Globus pallidus (tissue), 1 donor: ENCODE results near the gene COPS3.
A peak's percentile ranks its signal among the peaks of the same experiment; 100 is the strongest.

Experiments
- DNase-seq: peaks from one replicate; pipeline ENCODE4 v3.0.0-alpha.2; 2015; ENCODE audit warnings: low spot score

COPS3 gene

DNA sequence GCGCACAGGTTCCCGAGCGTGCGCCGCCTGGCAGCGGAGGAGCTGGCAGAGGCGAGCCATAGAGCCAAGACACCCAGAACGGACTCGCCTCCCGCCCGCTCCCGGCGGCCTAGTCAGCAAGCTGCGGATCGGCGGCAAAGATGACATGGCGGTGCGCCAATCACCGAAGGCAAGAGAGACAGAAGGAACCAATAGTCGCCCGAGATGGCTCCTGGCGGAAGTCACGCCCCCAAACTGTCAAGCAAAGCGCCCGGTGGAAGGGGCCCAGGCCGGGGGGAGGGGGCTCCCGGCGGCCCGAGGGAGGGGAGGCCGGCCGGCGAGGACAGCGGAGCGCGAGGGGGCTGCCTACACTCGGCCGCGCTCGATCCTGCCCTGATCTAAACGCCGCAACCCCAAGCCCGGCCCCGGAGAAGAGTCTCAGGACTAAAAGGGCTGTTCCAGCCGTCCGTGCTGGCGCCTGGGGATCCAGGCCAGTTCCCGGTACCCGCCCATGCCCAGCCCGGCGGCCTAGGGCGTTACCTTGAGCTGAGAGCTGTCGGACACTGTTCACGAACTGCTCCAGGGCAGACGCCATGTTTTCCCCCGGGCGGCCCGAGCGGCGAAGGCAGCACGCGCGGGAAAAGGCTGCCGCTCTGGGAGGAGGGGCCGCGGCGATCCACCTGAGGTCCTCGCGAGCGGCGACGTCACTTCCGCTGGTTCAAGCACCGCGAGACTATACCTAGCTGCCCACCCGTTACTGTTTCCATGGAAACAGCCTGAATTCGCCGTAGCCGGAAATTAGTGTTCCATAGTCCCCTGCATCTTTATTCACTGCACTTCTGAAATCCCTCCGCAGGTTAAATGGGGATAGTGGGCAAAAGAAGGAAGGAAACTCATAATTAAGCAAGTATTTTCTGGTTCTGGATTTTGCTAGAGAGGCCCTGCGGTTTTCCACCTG, at the start of gene COPS3:
COPS3 (minus strand) TSS at position 634 of the 937 bp plus-strand sequence; CDS start at position 574, 60 bp downstream.
- peak; percentile 99 for DNase-seq

DNA sequence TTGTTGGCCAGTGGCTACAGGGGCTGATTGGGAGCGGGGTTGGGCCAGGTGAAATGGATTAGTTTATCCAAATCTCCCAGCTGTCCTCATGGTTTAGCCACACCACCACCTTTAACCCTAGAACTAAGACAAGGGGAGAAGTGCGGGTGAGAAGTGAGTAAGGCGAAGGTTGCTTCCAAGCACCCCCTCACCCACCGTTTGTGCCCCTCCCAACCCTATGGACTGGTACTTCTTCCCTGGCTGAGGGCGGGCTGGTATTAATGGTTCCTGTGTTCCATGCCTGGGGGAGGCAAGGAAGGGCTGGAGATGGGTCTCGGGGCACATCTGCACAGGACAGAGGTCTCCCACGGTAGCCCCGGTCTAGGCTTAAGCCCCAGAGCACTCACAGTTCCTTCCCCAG, 47.2 kb upstream of the COPS3 start:
- no peak for DNase-seq

DNA sequence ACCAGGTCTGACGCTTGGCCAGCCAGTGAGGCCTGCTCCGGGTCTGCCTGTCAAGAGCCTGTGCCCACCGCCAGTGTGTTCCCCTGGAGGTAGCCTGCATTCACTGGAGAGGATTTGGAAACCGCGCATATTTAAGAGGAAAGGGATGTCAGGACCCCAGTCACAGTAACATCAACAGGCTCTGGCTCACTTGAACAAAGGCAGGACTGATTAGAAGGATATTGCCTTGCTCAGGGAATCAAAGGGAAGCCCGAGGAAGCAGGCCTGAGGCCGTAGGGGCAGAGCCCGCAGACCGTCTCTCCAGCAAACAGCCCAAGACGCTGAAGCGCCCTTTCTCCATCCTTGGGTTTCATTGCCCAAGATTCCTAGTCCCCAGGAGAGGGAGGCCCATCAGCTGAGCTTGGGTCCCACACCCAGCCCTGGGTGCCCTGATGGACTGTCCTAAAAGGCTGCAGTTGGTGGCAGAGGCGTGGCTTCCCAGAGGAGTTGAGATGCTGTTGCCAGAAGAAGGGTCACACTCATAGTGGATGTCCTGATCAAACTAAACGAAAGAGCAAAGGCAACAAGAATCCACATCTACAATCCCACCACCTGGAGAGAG, 45.3 kb upstream of the COPS3 start:
- no peak for DNase-seq

DNA sequence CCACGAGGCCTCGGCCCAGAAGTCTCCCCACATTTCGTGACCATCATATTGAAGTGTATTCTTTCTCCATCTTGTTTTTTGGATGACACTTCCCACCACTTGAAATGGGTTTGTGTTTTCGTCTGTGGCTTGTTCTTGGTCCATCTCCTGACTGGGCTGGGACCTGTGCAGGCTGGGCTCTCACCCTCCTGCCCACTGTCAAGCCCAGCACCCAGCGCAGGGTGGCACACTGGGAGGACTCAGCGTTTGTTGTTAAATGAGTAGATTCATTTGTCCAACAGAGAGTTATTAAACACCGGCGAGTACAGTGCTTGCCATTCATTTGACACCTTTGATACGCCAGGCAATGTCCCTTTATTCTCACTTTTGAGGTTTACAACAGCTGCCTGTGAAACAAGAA, 44.8 kb upstream of the COPS3 start:
- no peak for DNase-seq

DNA sequence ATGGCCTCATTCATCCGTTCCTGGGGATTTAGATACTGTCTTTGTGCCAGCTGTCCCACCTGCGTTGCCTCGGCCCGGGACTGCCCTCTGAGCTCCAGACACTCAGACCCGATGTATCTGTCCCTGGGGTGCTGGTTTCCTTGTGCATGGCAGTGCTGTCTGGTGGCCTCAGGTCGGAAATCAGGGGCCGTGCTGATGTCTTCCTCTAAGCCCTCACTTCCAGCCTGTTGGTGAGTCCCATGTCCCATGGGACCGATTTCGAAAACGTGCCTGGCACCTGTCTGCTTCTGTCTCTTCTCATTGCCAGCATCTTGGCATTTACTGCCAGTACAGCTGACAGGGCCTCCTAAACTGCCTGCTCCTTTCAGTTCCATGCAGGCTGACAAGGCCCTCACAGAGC, 44.2 kb upstream of the COPS3 start:
- DNase-seq, result no peak

DNA sequence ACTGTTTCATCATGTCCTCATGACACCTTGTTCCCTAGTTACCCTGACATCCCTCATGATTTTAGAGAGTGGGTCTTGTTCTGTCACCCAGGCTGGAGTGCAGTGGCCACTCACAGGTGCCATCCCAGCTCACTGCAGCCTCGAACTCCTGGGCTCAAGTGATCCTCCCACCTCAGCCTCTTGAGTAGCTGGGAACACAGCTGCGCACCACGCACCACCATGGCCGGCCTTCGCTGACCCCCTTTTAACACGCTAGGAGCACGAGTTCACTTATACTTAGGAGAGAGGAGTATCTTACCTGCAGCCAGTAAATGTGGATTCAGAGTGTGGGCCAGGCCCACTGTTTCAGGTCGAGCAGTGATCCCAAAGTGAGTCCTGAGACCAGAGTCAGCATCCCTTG, 43.6 kb upstream of the COPS3 start:
- no peak for DNase-seq

DNA sequence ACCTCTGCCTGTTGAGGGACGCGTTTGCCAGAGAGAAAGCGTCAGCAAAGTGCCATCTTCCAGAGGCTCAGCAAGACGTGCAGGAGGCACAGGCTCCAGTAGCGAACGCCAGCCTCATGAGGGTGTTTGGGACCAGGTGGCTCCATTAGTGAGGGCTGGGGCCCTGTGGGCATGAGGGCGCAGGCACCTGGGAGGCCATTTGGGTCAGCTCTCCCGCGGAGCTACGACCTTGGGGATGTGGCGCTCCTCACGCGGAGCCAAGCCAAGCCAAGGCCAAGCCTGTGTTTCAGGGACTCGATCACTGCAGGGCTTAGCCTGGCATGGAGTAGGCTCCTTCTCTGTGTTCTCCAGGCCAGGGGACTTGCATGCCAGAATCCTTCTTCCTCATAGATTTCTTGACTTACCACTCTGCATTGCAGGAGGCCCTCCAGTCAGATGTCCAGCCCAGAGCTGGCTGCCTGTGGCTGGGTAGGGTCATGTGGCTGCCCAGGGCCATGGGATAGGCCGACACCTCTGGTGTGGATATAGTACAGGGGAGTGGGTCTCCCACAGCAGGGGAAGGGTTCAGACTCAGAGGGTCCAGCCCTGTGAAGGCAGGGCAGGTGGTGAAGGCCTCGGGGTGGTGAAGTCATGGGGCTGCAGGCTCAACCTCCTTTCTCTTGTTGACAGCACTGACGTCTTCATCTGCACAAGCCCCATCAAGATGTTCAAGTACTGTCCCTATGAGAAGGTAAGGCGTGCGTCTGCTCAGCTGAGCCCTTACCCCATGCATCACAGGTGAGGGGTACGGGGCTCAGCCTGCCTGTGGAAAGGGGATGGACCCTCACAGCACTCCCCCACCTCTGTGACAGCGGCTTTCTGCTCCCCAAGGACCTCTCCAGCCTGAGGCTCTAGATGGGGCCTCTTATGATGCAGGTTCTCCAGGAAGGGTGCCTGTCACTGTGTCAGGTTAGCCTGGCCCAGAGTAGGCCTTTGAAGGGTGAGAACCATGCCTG, 41.8 kb upstream of the COPS3 start:
- no peak for DNase-seq

DNA sequence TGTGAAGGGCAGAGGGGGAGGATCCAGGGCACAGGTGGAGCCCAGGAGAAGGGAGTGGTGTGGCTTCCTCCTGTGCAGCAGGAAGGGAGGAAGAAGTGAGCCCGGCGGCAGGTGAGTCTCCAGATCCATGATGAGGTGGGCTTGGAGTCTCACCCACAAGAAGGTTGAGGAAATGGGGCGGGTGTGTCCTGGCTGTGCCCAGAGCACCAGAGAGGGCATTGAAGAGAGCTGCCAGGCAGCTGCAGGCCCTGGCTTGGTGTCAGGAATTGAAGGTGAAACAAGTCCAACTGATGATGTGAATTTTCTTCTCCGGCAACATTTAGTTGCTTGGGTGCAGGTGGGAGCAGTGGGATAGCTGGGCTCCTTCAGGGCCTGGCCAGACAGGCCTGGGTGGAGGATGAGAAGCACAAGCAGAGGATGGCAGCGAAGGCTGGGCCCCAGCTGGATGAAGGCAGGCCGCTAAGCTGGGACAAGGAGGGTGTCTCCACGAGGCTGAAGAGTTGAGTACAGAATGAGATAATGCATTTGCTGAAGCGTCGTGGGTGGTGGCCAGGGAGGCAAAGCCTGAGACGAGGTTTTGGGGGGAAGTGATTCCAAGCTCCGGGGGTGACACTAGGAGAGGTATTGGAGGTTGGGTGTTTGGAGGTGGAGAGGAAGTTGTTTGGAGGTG, 40.4 kb upstream of the COPS3 start:
- no peak for DNase-seq

DNA sequence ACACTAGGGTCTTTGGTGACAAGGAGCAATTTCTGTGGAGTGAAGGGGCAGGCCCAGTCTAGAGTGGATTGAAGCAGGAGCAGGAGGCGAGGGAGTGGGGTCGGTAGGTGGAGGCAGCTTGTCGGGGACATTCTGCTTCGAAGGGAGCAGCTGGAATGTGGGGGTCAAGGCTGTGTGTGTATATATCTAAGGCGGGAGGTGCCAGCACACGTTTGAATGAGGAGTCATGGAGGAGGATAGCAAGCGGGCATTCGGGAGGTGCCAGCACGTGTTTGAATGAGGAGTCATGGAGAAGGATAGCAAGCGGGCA, 39.8 kb upstream of the COPS3 start:
- DNase-seq, result no peak

DNA sequence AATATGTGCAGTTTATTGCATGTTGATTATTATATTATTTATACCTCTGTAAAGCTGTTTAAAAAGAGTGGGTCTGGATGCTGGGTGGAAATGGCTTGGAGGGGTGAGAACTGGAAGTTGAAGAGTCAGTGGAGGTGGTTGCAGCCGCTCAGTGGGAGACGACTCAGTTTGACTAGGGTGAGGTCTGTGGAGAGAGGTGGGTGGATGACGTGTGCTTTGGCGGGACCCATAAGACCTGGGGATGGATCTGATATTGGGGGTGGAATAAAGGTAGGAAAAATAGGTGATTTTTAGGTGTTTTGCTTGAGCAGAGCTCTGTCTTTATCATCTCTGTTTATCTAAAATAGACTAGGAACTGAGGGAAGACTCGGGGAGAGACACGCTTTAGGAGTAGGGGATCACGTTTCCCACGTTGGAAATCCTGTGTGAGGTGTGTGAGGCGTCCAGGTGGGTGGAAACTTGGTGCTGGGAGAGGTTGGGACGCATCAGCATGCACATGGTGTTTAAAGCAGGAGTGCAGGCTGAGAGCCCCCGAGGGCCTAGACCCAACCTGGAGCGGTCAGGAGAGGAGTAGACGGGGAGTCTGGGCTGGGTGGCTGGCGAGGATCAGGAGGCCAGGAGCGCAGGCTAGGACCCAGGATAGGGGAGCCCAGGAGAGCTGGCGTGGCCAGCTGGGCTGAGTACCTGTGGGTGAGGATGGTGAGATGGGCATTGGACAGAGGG, 39.3 kb upstream of the COPS3 start:
- no peak for DNase-seq

DNA sequence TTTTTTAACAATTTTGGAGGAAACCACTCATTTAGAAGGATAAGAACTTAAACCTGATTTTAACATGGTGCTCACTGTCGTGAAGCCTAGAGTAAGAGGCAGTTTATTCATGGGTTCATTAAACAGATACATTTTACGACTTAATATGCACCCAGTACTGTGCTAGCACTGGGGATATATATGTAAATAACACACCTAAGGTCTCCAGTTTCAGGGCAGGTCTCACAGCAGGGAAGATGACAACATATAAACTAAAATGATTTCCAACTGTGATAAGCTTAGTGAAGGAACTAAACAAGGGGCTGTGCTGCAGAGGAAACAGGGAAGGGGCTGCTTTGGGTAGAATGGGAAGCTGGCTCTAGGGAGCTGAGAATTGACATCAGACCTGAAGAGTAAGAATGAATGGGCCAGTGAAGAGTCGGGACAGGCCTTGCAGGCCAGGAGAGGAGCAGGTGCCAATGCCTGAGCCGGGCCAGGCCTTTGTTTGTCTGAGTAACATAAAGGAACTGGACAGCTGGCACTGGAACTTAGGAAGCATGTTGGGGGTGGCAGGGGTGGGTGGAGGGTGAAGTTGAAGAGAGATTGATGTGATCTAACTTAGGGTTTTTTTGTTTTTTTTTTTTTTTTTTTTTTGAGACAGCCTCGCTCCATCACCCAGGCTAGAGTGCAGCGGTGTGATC, 34.2 kb upstream of the COPS3 start:
- DNase-seq, result no peak

DNA sequence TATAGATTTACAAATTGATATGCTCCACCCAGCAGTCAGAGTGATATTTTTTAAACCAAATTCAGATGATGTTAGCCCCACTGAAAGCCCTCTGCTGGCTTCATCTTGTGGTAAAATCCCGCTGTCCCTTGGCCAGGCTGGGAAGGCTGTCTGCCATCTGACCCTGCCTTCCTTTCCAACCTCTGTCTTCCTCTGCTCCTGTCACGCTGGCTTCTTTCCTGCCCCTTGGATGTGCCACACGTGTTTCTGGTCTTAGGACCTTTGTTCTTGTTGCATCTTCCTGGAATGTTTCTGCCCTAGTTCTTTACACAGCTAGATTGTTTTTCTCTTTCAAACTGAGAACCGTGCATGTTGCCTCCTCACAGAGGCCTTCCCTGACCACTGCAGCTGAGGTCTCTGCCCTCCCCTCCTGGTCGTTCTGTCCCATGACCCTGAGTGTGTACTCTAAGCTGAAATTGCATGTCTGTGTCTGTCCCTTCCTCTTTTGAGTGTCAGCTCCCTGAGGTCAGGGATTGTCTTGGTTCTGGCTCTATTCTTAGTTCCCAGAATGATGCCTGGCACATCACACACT, 33.5 kb upstream of the COPS3 start:
- DNase-seq, result no peak

DNA sequence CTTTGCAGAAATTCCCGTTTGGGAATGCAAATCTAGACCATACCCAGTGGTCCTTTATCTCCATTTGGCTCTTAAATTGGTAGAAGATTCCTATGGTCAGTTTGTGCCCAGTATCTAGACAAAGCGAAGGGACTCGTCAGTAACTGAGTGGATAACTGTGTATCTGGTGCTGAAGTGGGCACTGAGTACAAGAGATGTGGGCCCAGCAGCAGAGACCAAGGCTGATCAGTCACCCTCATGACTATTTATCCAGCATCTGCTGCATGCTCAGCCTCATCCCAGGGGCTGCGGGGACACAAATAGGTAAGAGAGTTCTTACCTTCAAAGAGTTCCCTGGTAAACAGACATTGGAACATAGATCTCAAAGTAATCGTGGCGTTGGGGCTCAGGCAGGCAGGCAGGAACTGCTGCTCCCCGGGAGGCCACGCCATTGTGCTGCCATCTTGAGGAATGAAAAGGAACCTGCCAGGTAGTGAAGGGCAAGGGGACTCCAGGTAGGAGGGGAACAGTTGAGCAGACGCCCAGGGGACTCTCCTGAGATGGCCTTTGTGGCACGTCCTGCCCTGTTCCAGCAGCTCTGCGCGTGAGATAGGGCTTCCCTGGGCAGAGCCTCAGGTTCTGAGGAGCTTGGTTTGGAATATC, 32.4 kb upstream of the COPS3 start:
- no peak for DNase-seq

DNA sequence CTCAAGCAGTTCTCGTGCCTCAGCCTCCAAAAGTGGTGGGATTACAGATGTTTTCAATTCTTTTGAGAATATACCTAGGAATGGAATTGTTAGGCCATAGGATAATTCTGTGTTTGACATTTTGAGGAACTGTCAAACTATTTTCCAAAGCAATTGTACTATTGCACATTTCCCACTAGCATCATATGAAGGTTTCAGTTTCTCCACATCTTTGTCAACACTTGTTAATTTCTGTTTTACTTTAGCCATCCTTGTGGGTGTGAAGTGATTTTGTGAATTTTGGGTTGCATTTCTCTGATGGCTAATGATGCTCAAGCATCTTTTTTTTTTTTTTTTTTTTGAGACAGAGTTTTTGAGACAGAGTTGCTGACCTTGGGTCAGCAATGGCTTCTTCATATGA, 28.3 kb upstream of the COPS3 start:
- DNase-seq, result no peak

DNA sequence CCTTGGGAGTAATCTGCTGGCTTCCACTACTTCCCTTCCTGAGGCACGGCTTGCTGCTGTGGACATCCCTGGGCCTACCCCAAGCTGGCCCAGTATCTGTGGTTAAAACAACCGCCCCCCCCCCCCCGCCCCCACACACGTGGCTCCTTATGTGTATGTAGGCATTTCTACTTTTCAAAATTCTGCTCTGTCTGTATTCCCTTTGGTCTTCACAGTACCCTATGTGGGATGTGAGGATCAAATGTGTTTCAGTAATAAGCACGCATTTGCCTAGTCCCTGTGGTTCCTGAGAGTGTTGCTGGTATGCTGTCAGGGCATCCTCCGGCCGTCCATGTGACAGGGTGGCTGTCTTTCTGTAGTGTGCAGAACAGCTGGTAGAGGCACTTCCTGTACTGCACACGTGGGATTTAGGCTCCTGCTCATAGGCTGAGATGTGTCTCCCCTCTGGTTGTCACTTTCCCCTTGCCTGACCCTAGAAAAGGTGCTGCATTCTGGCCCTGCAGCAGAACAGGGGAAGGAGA, 24.3 kb upstream of the COPS3 start:
- DNase-seq, result peak; percentile 33

DNA sequence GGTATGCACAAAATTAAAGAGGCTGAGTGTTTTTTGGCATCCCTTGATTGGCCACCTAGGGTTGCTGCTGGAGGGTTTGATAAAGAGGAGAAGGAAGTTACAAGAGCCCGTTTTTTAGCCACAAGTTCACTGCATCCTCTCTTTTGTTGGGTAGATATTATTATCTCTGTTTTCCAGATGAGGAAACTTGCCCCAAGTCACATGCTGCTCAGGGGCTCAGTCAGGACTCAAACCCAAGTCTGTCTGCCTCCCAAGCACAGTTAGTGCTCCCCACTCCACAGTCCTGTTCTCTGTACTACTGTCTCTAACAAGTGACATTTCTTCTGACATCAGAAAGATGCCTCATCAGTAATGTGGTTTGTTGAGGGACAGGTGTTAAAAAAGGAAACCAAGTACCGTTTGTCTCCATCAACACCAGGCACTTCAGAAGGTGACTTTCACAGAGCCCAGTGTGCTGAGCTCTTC, 23.5 kb upstream of the COPS3 start:
- no peak for DNase-seq

DNA sequence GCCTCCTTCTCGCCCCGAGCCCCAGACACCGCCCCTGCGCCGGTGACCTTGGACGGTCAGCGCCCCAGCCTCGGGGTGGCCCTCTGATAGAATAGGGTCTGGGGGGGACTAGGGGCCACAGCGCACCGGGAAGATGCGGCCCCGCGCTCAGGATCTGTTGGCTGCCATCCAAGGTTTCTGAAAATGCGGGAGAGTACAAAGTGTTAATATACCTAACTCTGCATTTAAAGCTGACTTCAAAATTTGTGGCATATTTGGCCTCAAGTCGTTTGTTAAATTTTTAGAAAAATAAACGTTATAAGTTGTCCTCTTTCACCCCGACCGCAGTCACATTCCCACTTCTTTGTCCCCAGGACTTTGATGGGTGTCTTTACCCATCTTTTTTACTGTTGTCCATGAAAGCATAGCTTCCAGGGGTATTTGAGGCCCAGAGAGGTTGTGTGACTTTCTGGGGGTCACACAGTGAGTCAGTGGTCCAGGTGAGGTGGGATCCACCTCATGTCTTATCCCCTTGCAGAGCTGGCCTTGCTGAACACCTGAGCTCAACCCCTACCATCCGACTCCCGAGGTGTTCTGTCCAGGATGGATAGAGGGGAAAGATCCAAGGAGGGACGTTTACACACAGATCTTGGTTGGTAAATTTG, 22.9 kb upstream of the COPS3 start:
- DNase-seq, result no peak

DNA sequence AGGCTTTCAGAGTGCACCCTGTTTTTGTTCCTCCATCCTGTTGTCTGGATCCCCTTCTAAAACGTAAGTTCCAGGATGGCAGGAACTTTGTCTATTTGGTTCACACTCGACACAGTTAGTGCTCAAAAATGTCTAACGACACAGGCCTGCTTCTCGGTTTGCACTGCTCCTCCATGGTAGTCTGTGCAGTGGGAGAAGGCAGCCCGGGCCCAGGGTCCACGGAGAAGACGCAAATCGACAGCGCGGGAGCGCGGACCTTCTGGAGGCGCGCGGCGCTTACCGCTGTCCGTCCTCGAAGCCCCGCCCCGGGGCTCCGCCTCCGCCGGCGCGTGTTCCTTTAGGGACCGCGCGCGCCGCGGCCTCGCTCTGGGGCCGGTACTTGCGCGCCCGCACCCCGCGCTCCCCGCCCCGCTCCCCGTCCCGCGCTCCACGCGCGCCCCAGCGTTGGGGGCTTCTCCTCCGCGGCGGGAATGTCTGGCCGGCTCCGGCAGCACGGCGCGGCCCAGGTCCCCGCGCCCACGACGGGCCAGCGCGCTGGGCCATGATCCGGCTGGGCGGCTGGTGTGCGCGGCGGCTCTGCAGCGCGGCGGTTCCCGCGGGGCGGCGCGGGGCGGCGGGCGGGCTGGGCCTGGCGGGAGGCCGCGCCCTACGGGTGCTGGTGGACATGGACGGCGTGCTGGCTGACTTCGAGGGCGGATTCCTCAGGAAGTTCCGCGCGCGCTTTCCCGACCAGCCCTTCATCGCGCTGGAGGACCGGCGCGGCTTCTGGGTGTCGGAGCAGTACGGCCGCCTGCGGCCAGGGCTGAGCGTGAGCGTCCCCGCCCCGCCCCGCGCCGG, 22.2 kb upstream of the COPS3 start, which contains the start of gene NT5M:
NT5M (plus strand) TSS at position 364 of the 837 bp plus-strand sequence; CDS start at position 542, 178 bp downstream.
- peak; percentile 73 for DNase-seq
